ENCODE results near the gene TMEM87A.

DNA sequence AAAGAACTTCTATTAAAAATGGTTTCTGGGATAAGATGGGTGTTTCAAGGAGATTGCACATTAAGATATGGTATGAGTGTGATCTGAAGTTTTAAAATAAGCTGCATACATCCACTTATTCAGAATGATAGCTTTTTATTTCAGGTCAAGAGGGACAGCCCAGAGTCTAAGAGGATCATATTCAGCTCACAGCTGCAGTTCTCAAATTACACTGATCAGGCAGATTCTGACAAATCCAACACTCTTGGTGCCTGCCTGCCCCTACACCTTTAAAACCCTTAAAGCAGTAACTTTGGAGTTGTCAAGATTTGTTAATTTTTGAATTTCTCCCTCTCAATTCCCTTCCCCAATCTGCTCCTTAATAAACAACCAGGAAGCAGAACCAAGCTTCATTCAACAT lies 9.1 kb upstream of the TMEM87A start:
- TF ChIP-seq, protein P1, sequence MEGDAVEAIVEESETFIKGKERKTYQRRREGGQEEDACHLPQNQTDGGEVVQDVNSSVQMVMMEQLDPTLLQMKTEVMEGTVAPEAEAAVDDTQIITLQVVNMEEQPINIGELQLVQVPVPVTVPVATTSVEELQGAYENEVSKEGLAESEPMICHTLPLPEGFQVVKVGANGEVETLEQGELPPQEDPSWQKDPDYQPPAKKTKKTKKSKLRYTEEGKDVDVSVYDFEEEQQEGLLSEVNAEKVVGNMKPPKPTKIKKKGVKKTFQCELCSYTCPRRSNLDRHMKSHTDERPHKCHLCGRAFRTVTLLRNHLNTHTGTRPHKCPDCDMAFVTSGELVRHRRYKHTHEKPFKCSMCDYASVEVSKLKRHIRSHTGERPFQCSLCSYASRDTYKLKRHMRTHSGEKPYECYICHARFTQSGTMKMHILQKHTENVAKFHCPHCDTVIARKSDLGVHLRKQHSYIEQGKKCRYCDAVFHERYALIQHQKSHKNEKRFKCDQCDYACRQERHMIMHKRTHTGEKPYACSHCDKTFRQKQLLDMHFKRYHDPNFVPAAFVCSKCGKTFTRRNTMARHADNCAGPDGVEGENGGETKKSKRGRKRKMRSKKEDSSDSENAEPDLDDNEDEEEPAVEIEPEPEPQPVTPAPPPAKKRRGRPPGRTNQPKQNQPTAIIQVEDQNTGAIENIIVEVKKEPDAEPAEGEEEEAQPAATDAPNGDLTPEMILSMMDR (IDR thresholded peaks at IDR 0.05) = no peak
- no peak for TF ChIP-seq POLR2A (IDR thresholded peaks at IDR 0.05)

All from heart left ventricle (tissue), 13 donors.